DND-41 (cell line): Measurements from ENCODE around the gene PEX11A.

Experiments
- EZH2 ChIP-seq: IDR thresholded peaks from 3 replicates; pipeline ENCODE4 v1.6.1; 2012; ENCODE audit warnings: borderline replicate concordance, low read depth, mild to moderate bottlenecking, moderate library complexity, low read length, inconsistent platforms; ENCODE audit not compliant: severe bottlenecking
- TF ChIP-seq, protein P1 (sequence below): IDR thresholded peaks from 2 replicates; pipeline ENCODE4 v1.5.1; 2012; ENCODE audit warnings: borderline replicate concordance, low read length, moderate library complexity, mild to moderate bottlenecking; ENCODE audit not compliant: poor library complexity, severe bottlenecking; ENCODE audit errors: extremely low read depth

DNA sequence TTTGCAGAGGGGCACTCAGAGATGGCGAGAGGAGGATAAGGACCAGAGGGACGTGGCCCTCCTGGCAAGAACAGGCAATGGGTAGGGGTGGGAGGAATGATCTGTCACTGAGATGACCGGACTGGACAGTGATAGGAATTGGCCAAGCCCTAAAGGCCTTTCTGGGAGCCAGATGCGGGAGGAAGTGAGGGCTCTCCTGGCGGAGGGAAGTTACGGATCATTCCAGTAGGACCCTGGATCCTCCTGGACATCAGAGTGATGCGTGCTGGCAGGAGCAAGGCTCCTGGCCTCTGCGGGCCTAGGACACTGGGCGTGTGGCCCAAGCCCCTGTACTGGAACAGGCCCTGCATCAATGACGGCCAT lies 58.7 kb downstream of the PEX11A start:
- TF ChIP-seq, protein P1, sequence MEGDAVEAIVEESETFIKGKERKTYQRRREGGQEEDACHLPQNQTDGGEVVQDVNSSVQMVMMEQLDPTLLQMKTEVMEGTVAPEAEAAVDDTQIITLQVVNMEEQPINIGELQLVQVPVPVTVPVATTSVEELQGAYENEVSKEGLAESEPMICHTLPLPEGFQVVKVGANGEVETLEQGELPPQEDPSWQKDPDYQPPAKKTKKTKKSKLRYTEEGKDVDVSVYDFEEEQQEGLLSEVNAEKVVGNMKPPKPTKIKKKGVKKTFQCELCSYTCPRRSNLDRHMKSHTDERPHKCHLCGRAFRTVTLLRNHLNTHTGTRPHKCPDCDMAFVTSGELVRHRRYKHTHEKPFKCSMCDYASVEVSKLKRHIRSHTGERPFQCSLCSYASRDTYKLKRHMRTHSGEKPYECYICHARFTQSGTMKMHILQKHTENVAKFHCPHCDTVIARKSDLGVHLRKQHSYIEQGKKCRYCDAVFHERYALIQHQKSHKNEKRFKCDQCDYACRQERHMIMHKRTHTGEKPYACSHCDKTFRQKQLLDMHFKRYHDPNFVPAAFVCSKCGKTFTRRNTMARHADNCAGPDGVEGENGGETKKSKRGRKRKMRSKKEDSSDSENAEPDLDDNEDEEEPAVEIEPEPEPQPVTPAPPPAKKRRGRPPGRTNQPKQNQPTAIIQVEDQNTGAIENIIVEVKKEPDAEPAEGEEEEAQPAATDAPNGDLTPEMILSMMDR: no peak
- no peak for TF ChIP-seq EZH2
